HUDEP-2 (cell line): Measurements from ENCODE around the gene FBXO8.
"Not testable (repeated sequence)": the region's sequence is repeated elsewhere in the genome, so short reads cannot be mapped to it uniquely, and the experiment has no call there.

ENCODE experiments used
- DNase-seq, 76 experiments: peaks; one replicate each; lab custom pipeline; 2025; ENCODE audit not compliant: unreplicated experiment in 76 of 76; lab: John Stamatoyannopoulos, UW

FBXO8 gene

GRCh38 chr4:174283507-174284471 is at the start of gene FBXO8, which contains the start of gene CEP44:
TSS of gene FBXO8 (minus strand) at chr4:174283667. CDS start at chr4:174263092, 20,575 bp downstream.
TSS of gene CEP44 (plus strand) at chr4:174283911. CDS start at chr4:174299122, 15,211 bp downstream.
- DNase-seq = peak in 71 of 76 experiments; percentile 2 to 81 (median 55)

GRCh38 chr4:174332741-174333493 is 49.5 kb upstream of the FBXO8 start:
- no peak for DNase-seq

- DNase-seq = peak in 2 of 76 experiments; percentile 4 to 5
Observed at GRCh38 chr4:174324725-174325124, 41.3 kb upstream of the FBXO8 start.

- no peak for DNase-seq
Observed at GRCh38 chr4:174324236-174324635, 40.8 kb upstream of the FBXO8 start.

GRCh38 chr4:174320494-174321199 is 37.2 kb upstream of the FBXO8 start:
- peak in 3 of 76 experiments; percentile 1 to 8 (median 7) for DNase-seq

- peak in 22 of 76 experiments; percentile 2 to 57 (median 20) for DNase-seq
Observed at GRCh38 chr4:174318829-174319764, 35.6 kb upstream of the FBXO8 start.

GRCh38 chr4:174317531-174317930 is 34.1 kb upstream of the FBXO8 start:
- no peak for DNase-seq

GRCh38 chr4:174316954-174317353 is 33.5 kb upstream of the FBXO8 start:
- no peak for DNase-seq

GRCh38 chr4:174316546-174316945 is 33.1 kb upstream of the FBXO8 start:
- DNase-seq = no peak

GRCh38 chr4:174314770-174315169 is 31.3 kb upstream of the FBXO8 start:
- peak in 8 of 76 experiments; percentile 1 to 38 (median 7) for DNase-seq

- DNase-seq = no peak
Observed at GRCh38 chr4:174314274-174314673, 30.8 kb upstream of the FBXO8 start.

GRCh38 chr4:174312993-174313392 is 29.5 kb upstream of the FBXO8 start:
- DNase-seq = no peak

- no peak for DNase-seq
Observed at GRCh38 chr4:174307694-174308093, 24.2 kb upstream of the FBXO8 start.

- DNase-seq = no peak
Observed at GRCh38 chr4:174305961-174306360, 22.5 kb upstream of the FBXO8 start.

GRCh38 chr4:174304664-174305063 is 21.2 kb upstream of the FBXO8 start:
- DNase-seq = no peak

- DNase-seq = no peak
Observed at GRCh38 chr4:174303687-174304086, 20.2 kb upstream of the FBXO8 start.

GRCh38 chr4:174295142-174295541 is 11.7 kb upstream of the FBXO8 start:
- DNase-seq = not testable (repeated sequence)

GRCh38 chr4:174294641-174295040 is 11.2 kb upstream of the FBXO8 start:
- DNase-seq = not testable (repeated sequence)

GRCh38 chr4:174292473-174292872 is 9.0 kb upstream of the FBXO8 start:
- no peak for DNase-seq

- DNase-seq = no peak
Observed at GRCh38 chr4:174286870-174287269, 3.4 kb upstream of the FBXO8 start.
